ENCODE measurements around the gene NKX2-4. TPM values are rescaled to one million over a fixed set of nuclear protein-coding genes. Genes with fewer than 3 reads are reported as not detected.
"Not testable (repeated sequence)": the region's sequence is repeated elsewhere in the genome, so short reads cannot be mapped to it uniquely, and the experiment has no call there.

The NKX2-4 gene
- total RNA-seq, 1 experiment from 2014 or later: 1.1 TPM

DNA sequence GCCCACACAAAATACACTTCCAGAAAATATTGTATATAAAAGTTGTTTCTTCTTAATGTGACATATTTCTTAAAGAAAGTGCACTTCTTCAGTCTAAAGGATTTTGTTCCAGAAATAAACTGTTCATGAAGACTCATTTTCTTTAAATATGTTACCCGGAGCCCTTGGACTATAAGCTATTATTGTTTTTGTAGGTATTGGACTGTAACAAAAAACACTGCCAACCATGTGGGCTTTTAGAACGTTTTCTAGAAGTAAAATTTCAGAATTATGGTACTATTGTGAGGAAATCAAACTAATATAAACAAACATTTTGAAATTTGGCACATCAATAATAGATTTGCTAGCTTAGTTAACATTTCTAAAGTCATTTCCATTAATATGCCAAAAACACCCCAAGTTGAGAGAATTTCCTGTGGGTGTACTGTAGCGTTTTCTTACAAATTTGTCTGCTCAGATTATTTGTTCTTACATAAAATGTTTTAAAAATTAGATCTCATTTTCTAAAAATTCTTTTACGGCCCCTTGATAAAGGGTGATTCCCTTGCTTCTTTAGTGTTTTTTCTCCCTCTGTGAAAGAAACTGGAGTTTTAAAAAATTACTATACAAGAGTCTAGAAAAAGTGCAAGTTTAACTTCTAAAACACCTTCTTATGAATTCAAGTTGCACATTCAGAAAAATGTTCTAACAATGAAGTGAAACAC lies 3.4 kb downstream of the NKX2-4 start:
- no peak for DNase-seq (ENCODE audit: low spot score)

DNA sequence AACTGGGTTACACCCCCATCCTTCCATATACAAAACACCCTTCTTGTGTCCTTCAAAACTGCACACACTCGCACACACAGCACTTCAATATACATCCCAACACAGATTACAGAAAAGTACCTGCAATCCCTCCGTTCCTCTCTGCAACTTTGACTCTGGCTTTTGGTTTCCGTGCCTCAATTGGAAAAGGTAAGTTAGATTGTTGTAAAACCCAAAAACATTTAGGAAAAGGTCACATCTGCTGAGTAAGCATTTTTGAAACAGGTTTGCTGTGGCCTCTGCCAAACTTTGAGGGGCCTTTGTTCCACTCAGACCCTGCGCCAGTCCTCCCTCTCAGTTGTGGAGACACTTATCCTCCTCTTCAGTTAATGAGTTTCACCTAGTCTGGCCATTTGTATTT lies 4.2 kb downstream of the NKX2-4 start:
- DNase-seq (ENCODE audit: low spot score): no peak

DNA sequence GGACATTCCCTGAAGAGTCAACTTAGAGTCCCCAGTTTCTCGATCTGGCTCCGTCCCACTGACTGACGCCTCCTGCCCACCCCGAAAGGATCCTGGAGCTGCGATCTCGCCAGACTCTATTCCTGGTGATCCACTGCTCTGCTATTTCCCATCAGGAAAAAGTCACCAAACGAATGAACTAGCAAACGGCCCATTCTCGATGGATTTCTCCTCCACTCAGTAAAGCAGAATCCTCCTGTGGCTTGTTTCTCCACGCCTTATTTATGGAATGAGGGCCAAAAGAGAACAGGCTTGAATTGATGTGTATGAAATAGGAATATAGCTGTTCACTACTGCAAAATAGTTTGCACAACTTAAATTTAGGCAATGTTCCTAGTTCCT lies 5.4 kb downstream of the NKX2-4 start:
- DNase-seq (ENCODE audit: low spot score): no peak

DNA sequence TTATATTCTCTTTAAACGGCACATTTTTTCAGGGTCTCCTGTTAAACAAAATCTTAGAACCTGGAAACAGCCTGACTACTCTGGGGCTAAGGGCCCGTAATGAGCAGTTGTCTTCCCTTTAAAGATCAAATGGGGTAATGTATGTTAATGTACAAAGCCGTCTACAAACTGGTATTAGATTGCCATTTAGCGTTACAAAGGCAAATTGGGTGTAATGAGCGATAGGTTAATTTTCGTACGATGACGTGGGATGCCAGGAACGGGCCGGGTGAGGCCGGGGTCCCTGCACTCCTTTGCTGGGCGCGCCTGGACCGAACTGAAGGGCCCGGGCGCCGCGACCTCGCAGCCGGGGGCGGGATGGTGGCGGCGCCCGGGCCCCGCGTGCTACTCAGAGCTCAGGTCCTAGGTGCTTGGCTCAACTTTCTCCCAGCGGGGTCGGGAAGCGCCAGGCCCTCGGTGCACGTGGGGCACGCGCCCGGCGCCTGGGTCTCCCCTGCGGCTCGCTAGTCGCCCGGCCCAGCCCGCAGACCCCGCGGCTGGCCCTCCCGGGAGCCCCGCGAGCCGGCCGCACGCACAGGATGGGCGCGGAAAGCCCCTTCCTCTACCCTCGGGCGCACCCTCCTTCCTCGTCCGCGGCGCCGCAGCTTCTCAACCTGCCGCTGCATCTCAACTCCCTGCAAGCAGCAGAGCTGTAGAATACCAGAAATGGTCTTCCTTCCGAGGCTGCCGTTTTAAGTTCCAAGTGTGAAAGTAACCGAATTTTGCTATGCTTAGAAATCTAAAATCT lies 5.9 kb downstream of the NKX2-4 start:
- no peak for DNase-seq (ENCODE audit: low spot score)

DNA sequence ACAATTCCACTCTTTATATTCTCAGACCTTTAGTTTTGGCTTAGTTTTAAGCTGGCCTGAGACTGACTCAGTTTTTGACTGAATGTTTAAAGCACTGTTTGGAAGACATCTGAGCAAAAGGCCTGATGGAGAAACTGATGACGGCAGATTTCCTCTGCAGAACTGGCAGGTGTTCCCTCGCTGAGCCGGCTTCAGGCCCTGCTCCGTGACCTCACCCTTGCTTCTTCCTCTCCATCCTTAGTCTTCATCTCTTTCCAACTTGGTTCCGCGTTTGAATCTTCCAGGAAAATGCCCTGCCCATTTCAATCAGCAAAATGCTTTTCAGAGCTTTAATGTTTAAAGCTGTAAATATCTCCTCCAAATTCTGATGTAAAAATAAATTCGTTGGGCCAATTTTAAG lies 6.6 kb downstream of the NKX2-4 start:
- DNase-seq (ENCODE audit: low spot score): no peak

DNA sequence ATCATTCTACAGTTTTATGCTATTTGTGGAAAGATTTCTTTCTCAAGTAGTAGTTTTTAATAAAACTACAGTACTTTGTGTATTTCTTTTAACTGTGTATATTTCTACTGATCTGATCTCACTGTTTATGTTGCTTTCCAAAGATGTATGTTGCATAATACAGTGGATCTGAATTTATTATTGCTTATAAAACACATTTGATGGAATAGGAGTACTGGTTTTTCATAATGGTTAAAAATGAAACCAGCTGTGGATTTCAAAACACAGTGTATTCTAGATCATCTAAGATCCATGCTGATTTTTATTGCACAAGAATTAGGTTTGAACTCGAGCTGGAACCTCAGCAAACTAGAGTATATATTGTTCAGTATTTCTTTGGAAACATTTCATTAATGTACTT lies 8.0 kb downstream of the NKX2-4 start:
- no peak for DNase-seq (ENCODE audit: low spot score)

DNA sequence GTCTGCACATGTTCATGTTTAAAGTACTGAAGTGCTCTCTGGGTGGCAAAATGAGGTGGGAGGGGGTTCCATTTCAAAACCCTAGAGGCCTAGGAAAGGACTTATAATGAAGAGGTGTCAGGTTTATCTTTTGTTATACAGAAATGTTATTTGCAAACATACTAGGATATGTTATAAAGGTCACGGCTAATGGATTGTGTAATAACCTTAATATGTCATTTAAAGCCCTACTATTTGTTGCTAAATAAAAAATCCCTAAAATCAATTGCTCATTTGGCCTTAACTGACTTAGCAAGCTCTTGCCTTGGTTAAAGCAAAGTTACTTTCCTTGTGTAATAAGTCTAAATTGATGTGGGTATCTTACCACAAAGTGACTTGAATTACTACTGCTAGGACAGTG lies 8.8 kb downstream of the NKX2-4 start:
- DNase-seq (ENCODE audit: low spot score): no peak

DNA sequence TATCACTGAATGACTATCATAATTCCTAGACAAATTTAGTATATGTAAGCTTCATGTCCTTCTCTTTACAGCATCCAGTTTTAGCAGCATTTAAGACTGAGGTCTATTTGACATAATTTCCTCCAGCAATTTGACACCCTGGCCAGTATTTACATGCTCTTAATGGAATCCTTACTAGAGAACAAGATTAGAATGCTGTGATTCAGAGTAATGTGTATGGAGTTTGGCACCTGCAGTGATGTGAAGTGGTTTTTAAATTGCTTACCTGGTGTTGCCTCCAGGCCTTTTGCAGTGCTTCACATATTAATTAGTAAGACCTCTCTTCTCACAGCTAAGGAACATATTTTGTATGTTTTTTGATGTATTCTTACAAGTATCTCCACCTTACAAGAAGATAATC lies 9.8 kb downstream of the NKX2-4 start:
- no peak for DNase-seq (ENCODE audit: low spot score)

DNA sequence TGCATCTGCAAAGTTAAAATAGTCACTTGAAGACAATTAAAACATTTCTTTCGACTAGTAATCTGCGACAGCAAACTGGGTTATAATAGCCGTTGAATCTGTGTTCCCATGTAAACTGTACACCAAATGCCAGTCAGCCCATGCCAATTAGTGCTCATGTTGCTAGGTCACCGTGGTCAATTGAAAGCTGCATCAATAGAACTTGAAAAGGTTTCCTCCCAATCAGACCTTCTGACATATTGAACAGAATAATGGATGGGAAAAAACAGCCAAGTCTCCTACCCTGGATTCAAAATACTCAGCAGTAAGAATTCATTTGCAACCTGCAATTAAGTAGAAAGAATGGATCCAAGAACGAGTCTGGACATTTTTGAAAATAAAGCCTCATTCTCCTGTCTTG lies 11.2 kb downstream of the NKX2-4 start:
- no peak for DNase-seq (ENCODE audit: low spot score)

DNA sequence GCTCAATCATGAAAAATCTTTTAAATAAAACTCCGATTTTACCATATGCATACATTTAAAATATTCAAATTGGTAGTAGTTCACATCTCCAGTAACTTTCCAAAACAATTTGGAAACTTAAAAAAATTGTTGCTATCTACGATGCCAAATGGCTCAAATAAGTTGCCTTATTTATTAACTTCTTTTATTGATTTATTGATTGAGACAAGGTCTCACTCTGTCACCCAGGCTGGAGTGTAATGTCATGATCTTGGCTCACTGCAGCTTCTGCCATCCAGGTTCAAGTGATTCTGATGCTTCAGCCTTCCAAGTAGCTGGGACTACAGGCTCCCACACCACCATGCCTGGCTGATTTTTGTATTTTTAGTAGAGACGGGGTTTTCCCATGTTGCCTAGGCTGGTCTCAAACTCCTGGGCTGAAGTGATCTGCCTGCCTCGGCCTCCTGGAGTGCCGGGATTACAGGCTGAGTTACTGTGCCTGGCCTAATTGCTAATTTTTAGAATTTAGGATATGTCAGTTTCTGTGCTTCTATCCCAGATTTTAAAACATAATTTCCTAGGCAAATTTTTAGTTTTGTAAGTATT lies 12.9 kb downstream of the NKX2-4 start:
- DNase-seq (ENCODE audit: low spot score): no peak

DNA sequence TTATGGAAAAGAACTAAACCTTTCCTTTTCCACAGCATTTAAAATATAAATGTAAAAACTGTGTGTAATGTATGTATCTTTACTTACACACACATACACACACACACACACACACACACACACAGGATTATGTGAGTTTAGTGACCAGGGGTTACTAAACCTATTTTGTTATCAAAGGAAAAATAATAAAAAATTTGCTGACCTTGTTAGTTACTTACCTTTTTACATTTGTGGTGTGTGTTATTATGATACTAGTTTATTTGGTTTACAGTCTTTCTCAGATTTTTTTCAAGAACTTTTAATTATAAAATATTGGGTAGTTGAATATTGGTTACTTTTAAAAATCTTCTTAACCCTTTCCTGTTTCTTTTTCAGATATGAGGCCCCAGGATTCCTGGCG lies 15.7 kb downstream of the NKX2-4 start:
- DNase-seq (ENCODE audit: low spot score): no peak

DNA sequence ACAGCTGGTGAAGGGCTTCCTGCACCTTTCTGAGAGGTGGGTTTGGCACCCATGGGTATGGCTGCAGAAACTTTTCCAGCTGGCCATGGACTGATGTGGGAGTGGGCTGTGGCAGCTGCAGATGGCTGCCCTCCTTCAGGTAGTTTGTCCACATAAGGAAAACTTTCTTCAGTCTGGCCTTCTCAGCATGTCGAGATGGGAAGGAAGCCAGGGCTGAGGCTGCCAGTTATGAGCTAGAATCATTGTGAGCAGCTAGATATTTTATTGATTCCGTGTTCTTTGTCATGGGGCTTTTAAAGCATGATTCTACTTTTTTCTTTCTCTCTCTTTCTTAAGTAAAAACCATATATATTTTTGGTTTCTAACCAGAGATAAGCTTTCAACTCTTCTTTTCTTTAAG lies 16.6 kb downstream of the NKX2-4 start:
- DNase-seq (ENCODE audit: low spot score): no peak

DNA sequence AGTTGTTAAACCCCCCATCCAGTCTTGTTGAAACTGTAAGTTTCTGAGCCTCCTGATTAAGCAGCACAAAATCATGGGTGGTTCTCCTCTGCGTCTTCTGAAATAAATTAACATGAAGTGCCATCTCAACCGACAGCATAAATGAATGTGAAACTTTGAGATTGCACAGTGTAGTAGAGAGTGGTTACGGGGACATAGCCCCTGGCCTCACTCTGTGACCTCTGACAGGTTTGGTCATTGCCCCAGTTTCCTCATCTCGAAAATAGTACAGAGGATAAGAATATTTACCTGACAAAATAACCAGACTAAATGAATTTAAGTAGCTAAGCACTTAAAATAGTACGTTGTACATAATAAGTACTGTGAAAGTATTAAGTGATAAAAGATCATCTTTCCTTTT lies 19.1 kb downstream of the NKX2-4 start:
- no peak for DNase-seq (ENCODE audit: low spot score)

DNA sequence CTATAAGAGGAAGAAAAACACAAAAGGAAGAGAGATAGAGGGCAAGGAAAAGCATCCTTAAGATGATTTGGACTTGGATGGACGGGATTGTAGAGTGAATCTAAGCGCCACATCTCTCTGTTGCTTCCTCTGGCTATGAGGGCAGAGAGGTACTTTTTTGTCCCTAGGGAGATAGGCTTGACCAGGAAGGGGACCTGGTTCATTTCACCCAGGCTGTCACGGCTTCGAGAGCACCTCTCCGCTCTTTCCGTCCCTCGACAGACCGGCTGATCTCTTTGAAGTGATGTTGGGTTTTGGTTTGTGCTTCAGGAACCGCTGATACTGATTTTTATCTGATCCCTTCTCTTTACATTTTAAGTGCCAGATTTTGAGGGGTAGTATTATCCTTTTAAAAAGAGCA lies 19.6 kb downstream of the NKX2-4 start:
- no peak for DNase-seq (ENCODE audit: low spot score)

DNA sequence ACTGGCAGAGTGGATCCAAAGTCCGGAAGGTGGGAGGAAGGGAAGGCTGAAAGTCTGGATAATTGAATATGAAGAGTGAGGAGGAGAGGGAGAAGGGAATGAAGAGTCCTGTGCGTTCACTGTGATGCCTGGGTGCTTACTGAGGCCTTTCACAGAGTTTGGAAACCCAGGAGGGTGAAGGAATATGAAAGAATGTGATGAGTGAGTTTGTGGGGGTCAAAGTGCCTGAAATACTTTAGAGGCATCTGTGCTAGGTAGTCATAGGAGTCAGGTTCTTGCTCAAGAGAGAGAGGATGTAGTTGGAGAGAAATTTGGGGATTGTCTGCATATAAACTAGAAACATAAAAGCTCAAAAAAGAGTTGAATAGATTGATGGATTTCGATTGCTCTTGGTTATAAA lies 20.7 kb downstream of the NKX2-4 start:
- no peak for DNase-seq (ENCODE audit: low spot score)

DNA sequence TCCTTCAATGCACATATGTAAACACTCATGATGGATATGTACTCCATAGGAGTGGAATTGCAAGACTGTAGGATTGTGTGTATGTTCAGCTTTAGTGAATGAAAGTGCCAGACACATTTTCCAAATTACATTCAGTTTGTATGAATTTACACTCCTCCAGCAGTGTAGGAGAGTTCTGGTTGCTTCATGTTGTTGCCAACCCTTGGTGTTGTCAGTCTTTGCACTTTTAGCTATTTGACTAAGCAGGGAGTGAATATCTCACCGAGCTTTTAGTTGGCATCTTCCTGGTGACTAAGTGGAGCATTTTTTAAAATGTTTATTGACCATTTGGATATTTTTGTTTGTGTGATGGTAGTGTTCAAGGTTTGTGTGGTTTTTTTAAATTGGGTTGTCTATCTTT lies 23.9 kb downstream of the NKX2-4 start:
- DNase-seq (ENCODE audit: low spot score): no peak

DNA sequence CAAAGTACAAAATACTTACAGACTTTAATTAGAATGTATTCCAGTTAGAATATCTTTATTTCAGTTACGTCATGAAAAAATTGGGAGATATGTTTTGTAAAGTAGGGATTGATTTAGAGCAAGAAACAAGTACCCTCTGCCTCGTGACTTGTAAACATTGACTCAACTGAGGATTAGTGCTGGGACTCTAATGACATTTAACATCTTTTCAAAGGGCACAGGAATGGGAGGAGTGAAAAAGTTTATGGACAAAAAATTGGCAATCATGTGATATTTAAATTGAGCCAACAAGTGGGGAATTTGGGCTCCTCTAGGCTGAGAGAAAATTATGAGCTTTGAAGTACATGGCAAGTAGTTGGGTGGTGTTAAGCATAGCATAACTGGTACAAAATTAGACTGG lies 25.3 kb downstream of the NKX2-4 start:
- DNase-seq (ENCODE audit: low spot score): no peak

DNA sequence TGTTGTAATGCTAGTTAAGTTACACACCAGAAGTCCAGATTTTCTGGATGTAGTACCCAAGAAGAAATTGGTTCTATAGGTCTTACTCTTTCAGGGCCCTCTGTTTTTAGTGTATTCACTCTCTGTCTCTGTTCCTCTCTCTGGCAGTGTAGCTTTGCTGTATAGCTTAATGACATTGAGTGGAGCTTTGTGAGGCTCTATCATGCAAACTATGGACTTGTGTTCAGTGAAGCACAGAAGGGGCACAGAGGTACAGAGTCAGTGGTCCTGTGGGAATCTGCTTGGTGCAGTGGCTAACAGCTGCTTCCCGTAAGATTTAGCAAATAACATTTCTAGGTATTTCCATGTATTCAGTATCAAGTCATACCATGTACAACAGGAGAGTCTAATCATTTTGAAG lies 26.1 kb downstream of the NKX2-4 start:
- DNase-seq (ENCODE audit: low spot score): no peak

DNA sequence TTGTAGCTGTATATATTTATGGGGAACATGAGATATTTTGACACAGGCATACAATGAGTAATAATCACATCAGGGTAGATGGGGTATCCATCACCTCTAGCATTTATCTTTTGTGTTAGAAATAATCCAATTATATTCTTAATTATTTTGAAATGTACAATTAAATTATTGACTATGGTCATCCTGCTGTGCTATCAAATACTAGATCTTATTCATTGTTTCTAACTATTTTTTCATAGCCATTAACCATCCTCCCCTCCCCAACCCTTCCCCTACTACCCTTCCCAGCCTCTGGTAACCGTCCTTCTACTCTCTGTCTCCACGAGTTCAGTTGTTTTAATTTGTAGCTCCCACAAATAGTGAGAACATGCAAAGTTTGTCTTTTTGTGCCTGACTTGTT lies 28.5 kb downstream of the NKX2-4 start:
- DNase-seq (ENCODE audit: low spot score): no peak

DNA sequence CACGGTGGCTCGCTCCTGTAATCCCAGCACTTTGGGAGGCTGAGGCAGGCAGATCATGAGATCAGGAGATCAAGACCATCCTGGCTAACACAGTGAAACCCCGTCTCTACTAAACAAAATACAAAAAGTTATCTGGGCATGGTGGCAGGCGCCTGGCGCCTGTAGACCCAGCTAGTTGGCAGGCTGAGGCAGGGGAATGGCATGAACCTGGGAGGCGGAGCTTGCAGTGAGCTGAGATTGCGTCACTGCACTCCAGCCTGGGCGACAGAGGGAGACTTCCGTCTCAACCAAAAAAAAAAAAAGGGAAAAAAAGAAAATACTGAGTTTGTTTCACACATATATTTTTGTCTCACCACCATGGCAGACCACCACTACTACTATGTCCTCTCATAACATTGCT lies 31.1 kb downstream of the NKX2-4 start:
- DNase-seq (ENCODE audit: low spot score): not testable (repeated sequence)

DNA sequence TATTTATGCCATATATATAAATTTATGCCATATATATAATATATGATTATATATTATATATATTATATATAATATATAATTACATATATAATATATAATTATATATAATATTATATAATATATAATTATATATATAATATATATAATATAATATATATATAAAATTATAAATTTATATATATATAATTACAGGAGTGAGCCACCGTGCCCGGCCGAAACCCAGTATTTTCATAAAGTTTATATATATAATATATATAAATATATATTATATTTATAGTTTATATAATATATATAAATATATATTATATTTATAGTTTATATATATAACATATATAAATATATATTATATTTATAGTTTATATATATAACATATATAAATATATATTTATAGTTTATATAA lies 31.6 kb downstream of the NKX2-4 start:
- no peak for DNase-seq (ENCODE audit: low spot score)

DNA sequence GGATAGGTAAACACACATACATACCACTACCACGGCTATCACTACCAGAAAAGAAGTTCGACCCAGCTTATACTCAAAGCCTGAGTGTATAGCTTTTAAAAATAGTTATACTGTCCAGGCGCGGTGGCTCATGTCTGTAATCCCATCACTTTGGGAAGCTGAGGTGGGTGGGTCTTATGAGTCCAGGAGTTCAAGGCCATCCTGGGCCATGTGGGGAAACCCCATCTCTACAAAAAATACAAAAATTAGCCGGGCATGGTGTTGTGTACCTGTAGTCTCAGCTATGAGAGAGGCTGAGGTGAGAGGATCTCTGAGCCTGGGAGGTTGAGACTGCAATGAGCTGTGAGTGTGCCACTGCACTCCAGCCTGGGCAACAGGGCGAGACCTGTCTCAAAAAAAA lies 32.9 kb downstream of the NKX2-4 start:
- no peak for DNase-seq (ENCODE audit: low spot score)

DNA sequence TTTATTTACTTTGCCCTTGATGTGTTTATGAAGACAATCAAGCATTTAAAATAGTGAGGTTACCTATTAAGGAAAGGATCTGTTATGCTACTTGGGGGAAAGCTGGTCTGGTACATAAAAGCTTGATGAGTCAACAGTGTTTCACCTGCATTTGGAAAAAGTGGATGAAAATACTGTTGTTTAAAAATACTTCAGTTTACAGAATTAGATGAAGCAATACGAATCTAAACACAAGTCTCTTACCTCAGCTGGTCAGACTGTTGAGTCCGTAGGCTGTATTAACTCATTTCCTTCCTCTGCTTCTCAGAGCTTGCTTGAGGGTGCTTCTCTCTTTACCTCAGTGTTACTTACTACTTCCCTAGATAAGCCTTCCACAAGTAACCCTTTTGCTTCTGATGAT lies 36.1 kb downstream of the NKX2-4 start:
- peak; percentile 57 for DNase-seq (ENCODE audit: low spot score)

Data from H4 (cell line).